Activated T-helper 1 cell treated with anti-CD3 and anti-CD28 coated beads, Interleukin-12 subunit alpha, Interleukin-12 subunit beta, Interleukin-2, Interleukin-4 antibody, amounts not matched to agents 30 ng/mL and 10 ng/mL and 1 ng/mL, durations not matched to agents 14 hours and 24 hours and 36 hours (primary cell): ENCODE measurements around the gene SERPINE2. TPM values are rescaled to one million over a fixed set of nuclear protein-coding genes. Genes with fewer than 3 reads are reported as not detected.

Experiments
- DNase-seq: peaks from one replicate; pipeline ENCODE4 v3.0.0; 2021; ENCODE audit warnings: low spot score
- H3K27ac Mint-ChIP-seq: one replicate; pipeline ENCODE4 v1.8.0; 2021; ENCODE audit warnings: mild to moderate bottlenecking, mixed read lengths
- H3K27me3 Mint-ChIP-seq: one replicate; pipeline ENCODE4 v1.8.0; 2022; ENCODE audit warnings: mild to moderate bottlenecking, moderate library complexity, mixed read lengths; ENCODE audit not compliant: insufficient read depth
- H3K36me3 Mint-ChIP-seq: one replicate; pipeline ENCODE4 v1.8.0; 2021; ENCODE audit warnings: low read depth, mixed read lengths
- H3K4me1 Mint-ChIP-seq: one replicate; pipeline ENCODE4 v1.8.0; 2021; ENCODE audit warnings: low read depth, mixed read lengths
- H3K4me3 Mint-ChIP-seq: one replicate; pipeline ENCODE4 v1.8.0; 2021; ENCODE audit warnings: mild to moderate bottlenecking, moderate library complexity, mixed read lengths
- H3K9me3 Mint-ChIP-seq: one replicate; pipeline ENCODE4 v1.8.0; 2021; ENCODE audit warnings: mixed read lengths
- intact Hi-C: fragments of 100-400 bp; cut with micrococcal nuclease; formaldehyde crosslinking; loops from one replicate; pipeline ENCODE4 v1.15.1; 2024
- total RNA-seq: library from RNA; stranded (reverse); gene quantifications from 2 replicates; pipeline ENCODE4 v1.2.3, GENCODE V29; 2022

Gene SERPINE2
- total RNA-seq, 1 donor from 2014 or later: 28.8 TPM

GRCh38 chr2:223976635-223977226 lies 62.4 kb downstream of the SERPINE2 start:
- Mint-ChIP-seq H3K4me1 (no peaks in the 10 kb centered on the region), H3K36me3 (peaks cover 6% of the 10 kb centered on the region), H3K27me3 (no peaks in the 10 kb centered on the region), H3K27ac (no peak overlapping the region), H3K4me3 (no peak overlapping the region), H3K9me3 (no peaks in the 10 kb centered on the region)
- intact Hi-C loops: no loop called here
- no peak for DNase-seq

- H3K27me3 Mint-ChIP-seq: no peaks in the 10 kb centered on the region
- no peak overlapping the region for H3K27ac Mint-ChIP-seq
- intact Hi-C loops: loop anchor here (1.0 to 5.0 kb wide), 3 partner anchors 246 to 679 kb away; no protein-coding TSS in a partner anchor
- H3K36me3 Mint-ChIP-seq: peaks cover 9% of the 10 kb centered on the region
- DNase-seq: no peak
- H3K9me3 Mint-ChIP-seq: no peaks in the 10 kb centered on the region
- H3K4me3 Mint-ChIP-seq: no peak overlapping the region
- peaks cover 8% of the 10 kb centered on the region for H3K4me1 Mint-ChIP-seq
Observed at GRCh38 chr2:223973606-223974005, 65.5 kb downstream of the SERPINE2 start.

GRCh38 chr2:223972656-223973102 lies 66.4 kb downstream of the SERPINE2 start:
- Mint-ChIP-seq H3K36me3 (peaks cover 9% of the 10 kb centered on the region), H3K27me3 (no peaks in the 10 kb centered on the region), H3K4me1 (peaks cover 8% of the 10 kb centered on the region), H3K27ac (peak overlapping the region; percentile 20), H3K9me3 (no peaks in the 10 kb centered on the region), H3K4me3 (no peak overlapping the region)
- intact Hi-C loops: loop anchor here (1.0 to 5.0 kb wide), 3 partner anchors 245 to 680 kb away; no protein-coding TSS in a partner anchor
- DNase-seq: no peak

GRCh38 chr2:223971731-223972130 lies 67.4 kb downstream of the SERPINE2 start:
- H3K9me3 Mint-ChIP-seq: no peaks in the 10 kb centered on the region
- H3K4me3 Mint-ChIP-seq: no peak overlapping the region
- intact Hi-C loops: loop anchor here (2.0 to 5.0 kb wide), 3 partner anchors 397 to 681 kb away; no protein-coding TSS in a partner anchor
- peaks cover 14% of the 10 kb centered on the region for H3K36me3 Mint-ChIP-seq
- no peak overlapping the region for H3K27ac Mint-ChIP-seq
- H3K4me1 Mint-ChIP-seq: peaks cover 8% of the 10 kb centered on the region
- no peak for DNase-seq
- no peaks in the 10 kb centered on the region for H3K27me3 Mint-ChIP-seq

- H3K9me3 Mint-ChIP-seq: no peaks in the 10 kb centered on the region
- peak; percentile 41 for DNase-seq
- H3K36me3 Mint-ChIP-seq: peaks cover 17% of the 10 kb centered on the region
- peaks cover 8% of the 10 kb centered on the region for H3K4me1 Mint-ChIP-seq
- no peaks in the 10 kb centered on the region for H3K27me3 Mint-ChIP-seq
- intact Hi-C loops: loop anchor here (1.0 to 5.0 kb wide), 8 partner anchors 13 to 682 kb away; partner anchors contain the start of genes MRPL44 and WDFY1
- H3K27ac Mint-ChIP-seq: no peak overlapping the region
- no peak overlapping the region for H3K4me3 Mint-ChIP-seq
Observed at GRCh38 chr2:223970343-223971128, 68.5 kb downstream of the SERPINE2 start.

GRCh38 chr2:223969856-223970255 lies 69.2 kb downstream of the SERPINE2 start:
- Mint-ChIP-seq H3K36me3 (peaks cover 17% of the 10 kb centered on the region), H3K9me3 (no peaks in the 10 kb centered on the region), H3K4me3 (no peak overlapping the region), H3K27me3 (no peaks in the 10 kb centered on the region), H3K4me1 (peaks cover 8% of the 10 kb centered on the region), H3K27ac (no peak overlapping the region)
- intact Hi-C loops: loop anchor here (1.0 to 5.0 kb wide), 8 partner anchors 13 to 682 kb away; partner anchors contain the start of genes MRPL44 and WDFY1
- DNase-seq: no peak

- intact Hi-C loops: no loop called here
- H3K4me1 Mint-ChIP-seq: peaks cover 8% of the 10 kb centered on the region
- H3K27ac Mint-ChIP-seq: no peak overlapping the region
- no peaks in the 10 kb centered on the region for H3K9me3 Mint-ChIP-seq
- no peak overlapping the region for H3K4me3 Mint-ChIP-seq
- H3K27me3 Mint-ChIP-seq: no peaks in the 10 kb centered on the region
- no peak for DNase-seq
- H3K36me3 Mint-ChIP-seq: peaks cover 17% of the 10 kb centered on the region
Observed at GRCh38 chr2:223969315-223969714, 69.8 kb downstream of the SERPINE2 start.

GRCh38 chr2:223967981-223968380 lies 71.1 kb downstream of the SERPINE2 start:
- H3K4me3 Mint-ChIP-seq: no peak overlapping the region
- no peaks in the 10 kb centered on the region for H3K27me3 Mint-ChIP-seq
- peaks cover 12% of the 10 kb centered on the region for H3K4me1 Mint-ChIP-seq
- no peak overlapping the region for H3K27ac Mint-ChIP-seq
- peaks cover 20% of the 10 kb centered on the region for H3K36me3 Mint-ChIP-seq
- no peak for DNase-seq
- H3K9me3 Mint-ChIP-seq: no peaks in the 10 kb centered on the region
- intact Hi-C loops: no loop called here

GRCh38 chr2:223959688-223960087 lies 79.4 kb downstream of the SERPINE2 start:
- Mint-ChIP-seq H3K4me1 (peaks cover 72% of the 10 kb centered on the region), H3K27me3 (no peaks in the 10 kb centered on the region), H3K36me3 (peaks cover 17% of the 10 kb centered on the region), H3K9me3 (no peaks in the 10 kb centered on the region), H3K4me3 (peak overlapping the region; percentile 53), H3K27ac (no peak overlapping the region)
- DNase-seq: no peak
- intact Hi-C loops: loop anchor here (5.0 to 10.0 kb wide), 4 partner anchors 62 to 1302 kb away; partner anchors contain the start of gene FARSB

- Mint-ChIP-seq H3K27me3 (no peaks in the 10 kb centered on the region), H3K9me3 (no peaks in the 10 kb centered on the region), H3K4me1 (peaks cover 79% of the 10 kb centered on the region), H3K4me3 (peak within 1 kb of the TSS; percentile 96), H3K27ac (peak within 1 kb of the TSS; percentile 91), H3K36me3 (peaks cover 14% of the 10 kb centered on the region)
- peak; percentile 96 for DNase-seq
- intact Hi-C loops: loop anchor here (1.0 to 10.0 kb wide), 12 partner anchors 12 to 1300 kb away; partner anchors contain the start of genes AP1S3, CUL3, FARSB and WDFY1
Observed at GRCh38 chr2:223957092-223957851, 81.8 kb downstream of the SERPINE2 start, which contains the start of gene MRPL44. Gene MRPL44, plus strand, starts transcription at chr2:223957463. Its CDS starts 10 bp downstream, at chr2:223957473.

GRCh38 chr2:223956300-223956699 lies 82.8 kb downstream of the SERPINE2 start:
- H3K4me3 Mint-ChIP-seq: peak overlapping the region; percentile 57
- peaks cover 76% of the 10 kb centered on the region for H3K4me1 Mint-ChIP-seq
- peaks cover 14% of the 10 kb centered on the region for H3K36me3 Mint-ChIP-seq
- no peaks in the 10 kb centered on the region for H3K27me3 Mint-ChIP-seq
- DNase-seq: no peak
- intact Hi-C loops: loop anchor here (5.0 to 10.0 kb wide), 4 partner anchors 59 to 1299 kb away; partner anchors contain the start of gene FARSB
- H3K27ac Mint-ChIP-seq: peak overlapping the region; percentile 86
- no peaks in the 10 kb centered on the region for H3K9me3 Mint-ChIP-seq

GRCh38 chr2:223954401-223954800 lies 84.7 kb downstream of the SERPINE2 start:
- Mint-ChIP-seq H3K27me3 (no peaks in the 10 kb centered on the region), H3K27ac (no peak overlapping the region), H3K4me3 (no peak overlapping the region), H3K36me3 (peaks cover 5% of the 10 kb centered on the region), H3K4me1 (peaks cover 75% of the 10 kb centered on the region), H3K9me3 (no peaks in the 10 kb centered on the region)
- intact Hi-C loops: loop anchor here (10.0 kb wide), 1 partner anchor 570 kb away; no protein-coding TSS in a partner anchor
- DNase-seq: no peak
